ENCODE measurements around the gene ACAD8. TPM values are rescaled to one million over a fixed set of nuclear protein-coding genes. Genes with fewer than 3 reads are reported as not detected.
A peak's percentile ranks its signal among the peaks of the same experiment; 100 is the strongest.

ACAD8 gene
- total RNA-seq, 4 donors from 2014 or later: 26.0 to 35.1 (median 30.1) TPM

DNA sequence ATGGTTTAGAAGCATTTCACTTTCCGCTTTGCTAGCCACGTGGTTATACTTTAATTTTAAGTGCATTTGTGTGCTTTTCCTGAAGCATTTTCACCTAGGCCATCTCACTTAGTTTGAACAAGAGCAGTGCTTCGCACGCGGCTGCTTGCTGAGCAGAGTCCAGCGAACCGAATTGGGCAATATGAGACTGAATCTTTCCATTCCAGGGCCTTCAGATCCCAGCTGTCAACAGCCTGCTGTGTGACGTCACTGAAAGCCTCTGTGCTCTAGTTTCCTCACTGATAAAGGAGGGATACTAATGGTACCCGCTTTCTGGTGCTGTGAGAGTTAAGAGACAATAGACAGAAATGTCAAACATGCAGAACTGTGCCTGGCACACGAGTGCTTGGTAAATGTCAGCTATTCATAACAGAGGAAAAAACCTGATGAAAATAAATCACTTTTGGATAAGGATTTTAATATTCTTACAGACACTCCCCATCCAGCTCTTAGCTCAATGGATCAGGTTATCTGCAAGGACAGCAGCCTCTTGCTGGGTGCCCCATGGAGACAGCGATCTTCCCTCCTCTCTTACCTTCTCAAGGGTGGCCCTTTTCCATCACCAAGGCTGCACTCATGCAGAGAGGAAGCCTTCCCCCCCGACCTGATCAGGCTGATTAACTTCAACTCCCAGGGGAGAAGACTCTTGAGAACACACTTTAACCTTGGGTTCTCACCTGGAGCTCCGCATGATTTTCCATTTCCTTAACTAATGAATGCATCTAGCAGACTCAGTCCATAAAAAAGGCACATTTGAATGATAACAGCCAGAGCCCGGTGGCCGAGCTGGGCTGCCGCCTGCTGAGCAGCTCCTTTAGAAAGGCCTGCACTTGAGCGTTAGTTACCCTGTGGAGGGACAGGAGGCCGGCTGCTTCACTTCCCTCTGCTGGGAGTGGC, 19.3 kb downstream of the ACAD8 start:
- DNase-seq (ENCODE audit: low spot score in 2 of 2): no peak
- TF ChIP-seq POLR2A (IDR thresholded peaks at IDR 0.05): no peak
- TF ChIP-seq, protein P1, sequence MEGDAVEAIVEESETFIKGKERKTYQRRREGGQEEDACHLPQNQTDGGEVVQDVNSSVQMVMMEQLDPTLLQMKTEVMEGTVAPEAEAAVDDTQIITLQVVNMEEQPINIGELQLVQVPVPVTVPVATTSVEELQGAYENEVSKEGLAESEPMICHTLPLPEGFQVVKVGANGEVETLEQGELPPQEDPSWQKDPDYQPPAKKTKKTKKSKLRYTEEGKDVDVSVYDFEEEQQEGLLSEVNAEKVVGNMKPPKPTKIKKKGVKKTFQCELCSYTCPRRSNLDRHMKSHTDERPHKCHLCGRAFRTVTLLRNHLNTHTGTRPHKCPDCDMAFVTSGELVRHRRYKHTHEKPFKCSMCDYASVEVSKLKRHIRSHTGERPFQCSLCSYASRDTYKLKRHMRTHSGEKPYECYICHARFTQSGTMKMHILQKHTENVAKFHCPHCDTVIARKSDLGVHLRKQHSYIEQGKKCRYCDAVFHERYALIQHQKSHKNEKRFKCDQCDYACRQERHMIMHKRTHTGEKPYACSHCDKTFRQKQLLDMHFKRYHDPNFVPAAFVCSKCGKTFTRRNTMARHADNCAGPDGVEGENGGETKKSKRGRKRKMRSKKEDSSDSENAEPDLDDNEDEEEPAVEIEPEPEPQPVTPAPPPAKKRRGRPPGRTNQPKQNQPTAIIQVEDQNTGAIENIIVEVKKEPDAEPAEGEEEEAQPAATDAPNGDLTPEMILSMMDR (IDR thresholded peaks at IDR 0.05): no peak
- TF ChIP-seq EP300 (IDR thresholded peaks at IDR 0.05): no peak
- H3K4me1 ChIP-seq: peaks cover 0 to 25% (median 8%) of the 10 kb centered on the region in 4 donors
- H3K9me3 ChIP-seq: no peaks in the 10 kb centered on the region
- 36 to 40% methylated on average over 18 of the region's 18 CpGs for WGBS, 2 donors
- no peaks in the 10 kb centered on the region for H3K36me3 ChIP-seq
- H3K4me3 ChIP-seq: no peak overlapping the region
- H3K27ac ChIP-seq: no peak overlapping the region
- H3K27me3 ChIP-seq: peaks cover 0 to 70% of the 10 kb centered on the region in 2 donors

DNA sequence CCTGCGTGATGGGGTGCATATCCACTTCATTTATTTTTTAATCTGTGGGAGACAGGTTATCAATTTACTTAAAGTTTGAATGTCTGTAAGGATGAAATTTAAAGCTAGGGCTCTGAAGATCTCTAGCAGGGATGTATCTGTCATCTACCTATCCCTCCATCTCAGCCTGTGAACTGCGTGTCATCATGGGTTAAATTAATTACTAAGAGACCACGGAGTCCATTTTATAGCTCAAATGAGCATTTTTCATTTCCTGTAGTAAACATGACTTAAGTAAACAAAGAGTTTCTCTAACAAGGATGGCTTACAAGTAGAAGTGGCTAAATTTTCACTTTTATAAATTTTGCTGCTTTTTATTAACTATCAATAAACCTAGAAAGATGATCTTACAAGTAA, 19.9 kb downstream of the ACAD8 start:
- Histone ChIP-seq H3K36me3 (no peaks in the 10 kb centered on the region), H3K27ac (no peak overlapping the region), H3K4me1 (peaks cover 0 to 23% (median 8%) of the 10 kb centered on the region in 4 donors), H3K4me3 (no peak overlapping the region), H3K9me3 (peaks cover 0 to 3% (median 0%) of the 10 kb centered on the region in 4 donors), H3K27me3 (peaks cover 0 to 77% of the 10 kb centered on the region in 2 donors)
- WGBS, 2 donors: 41 to 49% methylated on average over 3 of the region's 3 CpGs
- TF ChIP-seq EP300 (IDR thresholded peaks at IDR 0.05) (no peak), POLR2A (IDR thresholded peaks at IDR 0.05) (no peak)
- TF ChIP-seq, protein P1 (IDR thresholded peaks at IDR 0.05): no peak
- no peak for DNase-seq (ENCODE audit: low spot score in 2 of 2)

DNA sequence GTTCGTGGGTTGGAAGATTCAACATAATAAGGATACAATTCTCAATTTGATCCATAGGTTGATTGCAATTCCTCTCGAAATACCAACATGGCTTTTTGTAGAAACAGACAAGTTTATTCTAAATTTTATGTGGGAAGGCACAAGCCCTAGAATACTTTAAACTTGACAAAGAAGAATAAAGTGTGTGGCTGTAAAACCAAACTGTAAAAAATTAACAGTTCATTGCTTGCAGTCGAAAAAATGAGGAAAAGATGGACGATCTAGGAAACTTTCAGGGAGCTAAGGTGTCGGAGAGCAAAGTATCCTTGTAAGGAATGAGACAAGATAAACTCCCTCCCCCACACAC, 21.8 kb downstream of the ACAD8 start:
- Histone ChIP-seq H3K4me1 (peaks cover 0 to 23% (median 8%) of the 10 kb centered on the region in 4 donors), H3K9me3 (peaks cover 0 to 6% (median 0%) of the 10 kb centered on the region in 4 donors), H3K27me3 (peaks cover 0 to 95% of the 10 kb centered on the region in 2 donors), H3K36me3 (no peaks in the 10 kb centered on the region), H3K4me3 (no peak overlapping the region), H3K27ac (no peak overlapping the region)
- WGBS, 2 donors: 29 to 31% methylated on average over 5 of the region's 5 CpGs
- no peak for DNase-seq (ENCODE audit: low spot score in 2 of 2)
- TF ChIP-seq EP300 (IDR thresholded peaks at IDR 0.05): no peak
- TF ChIP-seq, protein P1 (IDR thresholded peaks at IDR 0.05): no peak
- no peak for TF ChIP-seq POLR2A (IDR thresholded peaks at IDR 0.05)

DNA sequence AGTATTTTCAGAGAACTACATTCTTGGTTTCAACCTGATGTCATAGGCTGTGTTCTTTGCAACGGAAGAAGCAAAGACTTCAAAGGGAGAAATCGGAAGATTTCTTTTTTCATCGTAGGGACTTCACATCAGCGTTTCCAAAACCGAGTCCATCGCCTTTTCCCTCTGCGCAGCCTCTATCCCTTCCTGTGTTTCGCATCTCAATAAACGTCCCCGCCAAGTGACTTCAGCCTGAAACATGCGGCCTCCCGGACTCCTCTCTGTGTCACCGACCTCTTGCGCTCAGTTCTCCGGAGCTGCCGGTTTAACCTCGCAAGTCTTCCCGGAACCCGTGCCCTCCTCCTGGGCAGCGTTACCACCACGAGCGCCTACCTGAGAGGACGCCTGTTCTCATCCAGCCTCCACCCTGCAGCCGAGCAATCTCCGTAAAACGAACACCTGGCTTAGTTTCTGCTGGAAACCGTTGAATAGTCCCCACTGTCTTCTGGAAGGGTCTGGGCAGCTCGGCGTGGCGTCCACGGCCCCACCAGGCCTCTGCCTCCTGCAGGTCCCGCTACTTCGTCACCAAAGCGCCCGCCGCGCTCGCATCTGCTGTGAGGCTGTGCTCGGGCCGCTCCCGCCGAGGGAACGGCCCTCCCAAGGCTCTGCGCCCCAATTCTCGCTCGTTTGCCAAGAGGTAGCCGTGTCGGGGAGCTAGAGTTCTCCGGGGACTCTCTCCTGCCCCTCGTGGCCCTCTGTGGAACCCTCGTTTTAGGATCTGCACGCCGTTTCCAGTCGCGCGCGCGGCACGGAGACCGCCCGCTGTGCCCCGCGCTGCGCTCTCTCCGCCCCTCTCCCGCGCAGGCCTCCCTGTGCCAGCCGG, 22.4 kb downstream of the ACAD8 start, which contains the start of gene GLB1L3:
TSS of gene GLB1L3 (plus strand) at position 846 of the 862 bp plus-strand sequence. CDS start 362 bp downstream, outside the sequence.
- Histone ChIP-seq H3K27ac (no peak within 1 kb of the TSS), H3K9me3 (peaks cover 0 to 6% (median 0%) of the 10 kb centered on the region in 4 donors), H3K27me3 (peaks cover 0 to 96% of the 10 kb centered on the region in 2 donors), H3K4me3 (peak within 1 kb of the TSS in 3 of 4 donors; percentile 17 to 43 (median 42)), H3K36me3 (no peaks in the 10 kb centered on the region), H3K4me1 (peaks cover 0 to 23% (median 8%) of the 10 kb centered on the region in 4 donors)
- 3% methylated on average over 44 to 53 of the region's 68 CpGs for WGBS, 2 donors
- TF ChIP-seq, protein P1 (IDR thresholded peaks at IDR 0.05): peak in 1 of 5 experiments; percentile 20
- TF ChIP-seq POLR2A (IDR thresholded peaks at IDR 0.05): no peak
- no peak for DNase-seq (ENCODE audit: low spot score in 2 of 2)
